ENCODE results near the gene CEBPE.

Gene CEBPE

DNA sequence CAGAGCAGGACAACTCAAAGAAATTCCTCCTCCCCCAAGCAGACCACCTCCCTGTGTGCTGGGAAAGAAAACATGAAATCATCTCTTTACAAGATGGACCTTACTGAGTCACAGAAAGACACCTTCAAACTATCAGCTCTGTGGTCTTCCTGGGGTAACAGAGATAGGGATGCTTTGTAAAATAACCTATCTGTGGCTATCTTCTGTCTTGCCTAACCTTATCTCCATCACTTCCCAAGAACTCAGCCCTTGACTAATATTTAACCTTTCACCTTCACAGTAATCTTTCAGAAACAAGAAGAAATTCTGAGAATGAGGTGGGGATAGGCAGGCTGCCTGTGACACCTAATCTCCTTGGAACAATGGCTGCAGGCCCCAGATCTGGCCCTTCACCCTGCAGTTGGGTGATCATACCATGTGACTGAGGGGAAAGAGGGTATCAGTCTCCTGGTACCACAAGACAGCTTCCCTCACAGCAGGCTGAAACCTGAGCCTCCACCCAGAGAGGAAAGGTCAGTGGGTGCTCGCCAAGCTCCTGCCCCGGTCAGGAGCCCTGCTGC, 27.4 kb upstream of the CEBPE start:
- ChIA-PET POLR2A (no interaction called here), CTCF (interaction anchor here (0.9 to 1.6 kb wide), 4 partner anchors 22 to 41 kb away, joined by 3 to 5 read pairs (median 4); no protein-coding TSS in a partner anchor)
- no peak for DNase-seq (ENCODE audit: extremely low spot score)
- TF ChIP-seq, protein P1, sequence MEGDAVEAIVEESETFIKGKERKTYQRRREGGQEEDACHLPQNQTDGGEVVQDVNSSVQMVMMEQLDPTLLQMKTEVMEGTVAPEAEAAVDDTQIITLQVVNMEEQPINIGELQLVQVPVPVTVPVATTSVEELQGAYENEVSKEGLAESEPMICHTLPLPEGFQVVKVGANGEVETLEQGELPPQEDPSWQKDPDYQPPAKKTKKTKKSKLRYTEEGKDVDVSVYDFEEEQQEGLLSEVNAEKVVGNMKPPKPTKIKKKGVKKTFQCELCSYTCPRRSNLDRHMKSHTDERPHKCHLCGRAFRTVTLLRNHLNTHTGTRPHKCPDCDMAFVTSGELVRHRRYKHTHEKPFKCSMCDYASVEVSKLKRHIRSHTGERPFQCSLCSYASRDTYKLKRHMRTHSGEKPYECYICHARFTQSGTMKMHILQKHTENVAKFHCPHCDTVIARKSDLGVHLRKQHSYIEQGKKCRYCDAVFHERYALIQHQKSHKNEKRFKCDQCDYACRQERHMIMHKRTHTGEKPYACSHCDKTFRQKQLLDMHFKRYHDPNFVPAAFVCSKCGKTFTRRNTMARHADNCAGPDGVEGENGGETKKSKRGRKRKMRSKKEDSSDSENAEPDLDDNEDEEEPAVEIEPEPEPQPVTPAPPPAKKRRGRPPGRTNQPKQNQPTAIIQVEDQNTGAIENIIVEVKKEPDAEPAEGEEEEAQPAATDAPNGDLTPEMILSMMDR (IDR thresholded peaks at IDR 0.05; ENCODE audit: control extremely low read depth, extremely low read depth, low read depth, missing control alignments), result no peak

DNA sequence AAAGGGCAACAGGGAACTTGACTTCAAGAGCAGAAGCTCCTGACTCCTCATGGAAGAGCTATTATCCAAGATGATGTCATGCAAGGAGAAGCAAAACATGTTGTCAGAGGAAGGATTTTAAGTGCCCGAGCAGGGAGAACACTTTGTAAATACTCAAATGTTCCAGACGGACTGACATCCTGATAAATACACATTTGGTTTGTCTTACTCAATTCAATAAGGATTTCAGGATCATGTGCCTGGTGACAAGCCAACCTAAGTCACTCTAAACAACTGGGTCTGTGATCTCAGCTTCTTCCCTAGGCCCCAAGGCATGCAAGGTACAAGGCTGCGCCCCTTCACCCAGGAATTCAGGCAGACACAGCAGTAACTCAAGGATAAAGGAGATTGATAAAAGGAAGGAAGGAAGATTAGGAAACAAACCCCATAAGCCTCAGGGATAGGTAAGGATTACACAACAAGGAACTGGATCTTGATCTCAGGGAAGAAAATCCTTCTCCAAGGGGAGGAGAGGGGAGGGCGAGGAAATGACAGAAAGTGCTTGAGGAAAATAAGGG, 26.8 kb upstream of the CEBPE start:
- TF ChIP-seq, protein P1 (IDR thresholded peaks at IDR 0.05; ENCODE audit: control extremely low read depth, extremely low read depth, low read depth, missing control alignments), result no peak
- CTCF ChIA-PET, result interaction anchor here (1.6 to 5.5 kb wide), 3 partner anchors 25 to 42 kb away, joined by 4 to 32 read pairs (median 5); no protein-coding TSS in a partner anchor
- POLR2A ChIA-PET, result no interaction called here
- DNase-seq (ENCODE audit: extremely low spot score), result no peak

DNA sequence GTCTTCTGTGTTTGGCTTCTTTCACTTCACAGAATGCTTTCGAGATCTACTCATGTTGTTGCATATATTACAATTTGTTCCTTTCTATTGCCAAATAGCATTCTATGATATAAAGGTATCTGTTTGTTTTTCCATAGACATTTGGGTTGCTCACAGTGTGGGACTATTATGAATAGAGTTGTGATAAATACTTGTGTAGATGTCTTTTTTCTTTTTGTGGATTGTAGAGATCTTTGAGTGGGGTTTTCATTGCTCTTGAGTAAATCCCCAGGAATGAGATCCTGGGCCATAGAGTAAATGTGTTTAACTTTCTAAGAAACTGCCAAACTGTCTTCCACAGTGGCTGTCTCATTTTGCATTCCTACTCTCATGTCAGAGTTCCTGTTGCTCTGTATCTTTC, 24.9 kb upstream of the CEBPE start:
- TF ChIP-seq, protein P1 (IDR thresholded peaks at IDR 0.05; ENCODE audit: control extremely low read depth, extremely low read depth, low read depth, missing control alignments), result no peak
- ChIA-PET POLR2A (no interaction called here), CTCF (interaction anchor here (1.0 to 5.5 kb wide), 3 partner anchors 8 to 23 kb away, joined by 3 to 32 read pairs (median 3); no protein-coding TSS in a partner anchor)
- DNase-seq (ENCODE audit: extremely low spot score), result no peak

DNA sequence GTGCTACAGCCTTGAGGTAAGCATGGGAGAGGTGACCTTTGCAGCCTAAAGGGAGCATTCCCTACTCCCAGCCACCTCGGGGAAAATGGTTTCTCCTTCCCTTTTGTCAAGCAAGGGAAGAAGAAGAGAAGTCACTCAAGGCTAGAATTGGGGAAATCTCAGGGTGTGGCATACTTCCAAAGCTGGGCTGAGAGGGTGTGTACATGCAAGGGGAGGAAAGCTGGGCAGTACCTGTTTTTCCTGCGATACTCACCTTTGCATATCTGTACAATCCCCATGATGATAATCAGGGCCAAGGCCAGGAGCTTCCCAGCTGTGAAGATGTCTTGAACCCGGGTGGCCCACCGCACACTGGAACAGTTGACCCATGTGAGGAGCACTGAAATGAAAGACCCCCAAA, 23.8 kb upstream of the CEBPE start:
- POLR2A ChIA-PET, result no interaction called here
- CTCF ChIA-PET, result interaction anchor here (1.0 to 5.5 kb wide), 3 partner anchors 9 to 22 kb away, joined by 3 to 32 read pairs (median 3); no protein-coding TSS in a partner anchor
- TF ChIP-seq, protein P1 (IDR thresholded peaks at IDR 0.05; ENCODE audit: control extremely low read depth, extremely low read depth, low read depth, missing control alignments), result no peak
- DNase-seq (ENCODE audit: extremely low spot score), result no peak

DNA sequence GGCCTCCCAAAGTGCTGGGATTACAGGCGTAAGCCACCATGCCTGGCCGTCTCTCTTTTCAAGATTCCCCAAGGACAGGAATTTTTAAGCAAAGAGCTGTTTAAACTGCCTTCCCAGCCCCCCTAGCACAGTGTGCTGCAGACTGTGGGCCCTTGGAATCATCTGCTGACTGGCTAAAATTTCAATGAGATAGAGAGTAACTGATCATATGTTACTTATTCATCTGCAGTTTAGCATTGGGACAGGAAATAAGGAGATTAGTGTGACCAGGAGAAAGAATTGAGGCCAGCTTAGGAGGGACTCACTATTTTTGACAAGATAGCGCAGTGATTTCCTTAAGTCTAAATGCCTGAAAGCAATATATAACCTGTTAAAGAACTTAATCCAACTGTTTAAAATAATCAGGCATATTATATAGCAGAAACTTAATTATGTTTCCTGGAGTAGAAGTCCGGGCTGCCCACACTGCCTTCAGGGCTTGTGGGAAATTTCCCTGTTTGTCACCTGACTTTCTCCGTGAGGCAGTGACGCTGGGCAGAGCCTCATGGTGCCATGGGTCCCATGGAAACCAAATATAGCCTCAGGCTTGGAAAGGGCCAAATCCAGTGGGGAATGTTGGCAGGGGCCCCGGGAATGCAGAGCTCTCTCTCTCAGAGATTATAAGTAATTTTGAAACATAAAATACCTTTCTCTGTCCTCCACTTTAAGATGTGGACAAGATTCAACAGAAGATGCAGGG, 22.8 kb upstream of the CEBPE start:
- ChIA-PET CTCF (interaction anchor here (1.0 to 5.5 kb wide), 2 partner anchors 21 to 73 kb away, joined by 3 to 32 read pairs; no protein-coding TSS in a partner anchor), POLR2A (no interaction called here)

DNA sequence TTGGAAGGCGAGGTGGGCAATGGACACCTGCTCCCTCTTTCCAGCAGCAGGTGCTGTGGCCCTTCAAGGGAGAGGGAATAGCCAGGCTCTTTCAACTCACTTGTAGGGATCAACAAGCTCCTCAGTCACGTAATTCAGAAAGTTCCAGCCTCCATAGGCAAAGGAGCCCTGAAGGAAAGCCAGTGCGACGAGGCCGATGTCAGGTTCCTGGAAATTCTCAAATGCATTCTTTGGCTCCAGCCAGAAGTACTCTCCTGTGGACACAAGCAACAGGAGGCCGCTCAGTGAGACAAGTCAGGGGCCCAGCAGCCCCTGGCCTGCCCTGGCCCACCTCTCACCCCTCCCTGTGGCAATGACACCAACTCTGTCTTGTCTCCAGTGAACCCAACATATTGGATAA, 21.3 kb upstream of the CEBPE start:
- TF ChIP-seq, protein P1 (IDR thresholded peaks at IDR 0.05; ENCODE audit: control extremely low read depth, extremely low read depth, low read depth, missing control alignments), result no peak
- DNase-seq (ENCODE audit: extremely low spot score), result no peak
- ChIA-PET POLR2A (no interaction called here), CTCF (interaction anchor here (5.5 kb wide), 1 partner anchor 20 kb away, joined by 32 read pairs; no protein-coding TSS in a partner anchor)

More for the DNA sequence above, 22.8 kb upstream of the CEBPE start:
- TF ChIP-seq, protein P1 (IDR thresholded peaks at IDR 0.05; ENCODE audit: control extremely low read depth, extremely low read depth, low read depth, missing control alignments), result no peak
- no peak for DNase-seq (ENCODE audit: extremely low spot score)

Measured in GM10248 (cell line).